Right kidney (tissue), 1 donor: ENCODE measurements around the gene PSTPIP1.

Experiments
- DNase-seq: peaks from one replicate; pipeline ENCODE4 v3.0.0-alpha.2; 2016

PSTPIP1 gene

GRCh38 chr15:76978522-76979330 is 16.2 kb upstream of the PSTPIP1 start:
- DNase-seq = no peak

GRCh38 chr15:76979331-76979925 is 15.5 kb upstream of the PSTPIP1 start:
- DNase-seq = no peak

GRCh38 chr15:76979996-76980520 is 14.9 kb upstream of the PSTPIP1 start:
- no peak for DNase-seq

GRCh38 chr15:76982356-76982755 is 12.6 kb upstream of the PSTPIP1 start:
- DNase-seq = no peak

GRCh38 chr15:76982756-76983155 is 12.2 kb upstream of the PSTPIP1 start:
- DNase-seq = no peak

GRCh38 chr15:76983590-76984375 is 11.1 kb upstream of the PSTPIP1 start:
- no peak for DNase-seq

- no peak for DNase-seq
Observed at GRCh38 chr15:76986743-76987142, 8.2 kb upstream of the PSTPIP1 start.

GRCh38 chr15:76987276-76987675 is 7.7 kb upstream of the PSTPIP1 start:
- no peak for DNase-seq

- DNase-seq = no peak
Observed at GRCh38 chr15:76987896-76988860, 6.7 kb upstream of the PSTPIP1 start.

GRCh38 chr15:76988867-76989780 is 5.8 kb upstream of the PSTPIP1 start:
- DNase-seq = no peak

GRCh38 chr15:76991048-76991447 is 3.9 kb upstream of the PSTPIP1 start:
- DNase-seq = no peak

- DNase-seq = no peak
Observed at GRCh38 chr15:76991741-76992645, 2.9 kb upstream of the PSTPIP1 start.

GRCh38 chr15:76993114-76993725 is 1.7 kb upstream of the PSTPIP1 start:
- no peak for DNase-seq

GRCh38 chr15:76994001-76994400 is 925 bp upstream of the PSTPIP1 start:
- no peak for DNase-seq

GRCh38 chr15:76994496-76994895 is 430 bp upstream of the PSTPIP1 start:
- no peak for DNase-seq

GRCh38 chr15:76996076-76996525 is 1.2 kb downstream of the PSTPIP1 start:
- no peak for DNase-seq

- no peak for DNase-seq
Observed at GRCh38 chr15:76996526-76997401, 1.8 kb downstream of the PSTPIP1 start.
